ENCODE results near the gene GRHPR.

The GRHPR gene

DNA sequence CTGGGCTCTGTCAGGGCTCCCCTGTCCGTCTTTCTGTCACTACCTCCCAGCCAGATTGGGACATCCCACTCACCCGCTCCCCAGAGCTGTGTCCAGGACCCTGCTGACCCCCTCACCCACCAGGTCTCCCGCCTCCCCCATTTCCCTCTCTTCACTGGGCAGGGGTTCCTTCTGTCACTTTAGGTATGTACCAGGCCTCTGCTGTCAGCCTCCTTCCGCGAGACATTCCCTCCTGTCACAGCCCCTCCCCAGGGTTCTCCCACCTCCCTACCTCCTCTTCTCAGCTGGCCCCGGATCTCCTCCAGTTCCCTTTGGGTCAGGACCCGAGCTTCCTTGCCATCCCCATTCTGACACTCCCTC is 63.7 kb downstream of the GRHPR start:
- no peak for DNase-seq
